Stimulated activated CD4-positive, alpha-beta T cell treated with anti-CD3 and anti-CD28 coated beads, Interleukin-4, amount 100 ng/mL, for 1 hour (primary cell): Measurements from ENCODE around the gene SCN1B.
"Not testable (repeated sequence)": the region's sequence is repeated elsewhere in the genome, so short reads cannot be mapped to it uniquely, and the experiment has no call there.

ENCODE experiments used
- DNase-seq: peaks from one replicate; pipeline ENCODE4 v3.0.0-alpha.2; 2020

The SCN1B gene

GRCh38 chr19:35019144-35019543 is 11.1 kb upstream of the SCN1B start:
- DNase-seq = no peak

DNA sequence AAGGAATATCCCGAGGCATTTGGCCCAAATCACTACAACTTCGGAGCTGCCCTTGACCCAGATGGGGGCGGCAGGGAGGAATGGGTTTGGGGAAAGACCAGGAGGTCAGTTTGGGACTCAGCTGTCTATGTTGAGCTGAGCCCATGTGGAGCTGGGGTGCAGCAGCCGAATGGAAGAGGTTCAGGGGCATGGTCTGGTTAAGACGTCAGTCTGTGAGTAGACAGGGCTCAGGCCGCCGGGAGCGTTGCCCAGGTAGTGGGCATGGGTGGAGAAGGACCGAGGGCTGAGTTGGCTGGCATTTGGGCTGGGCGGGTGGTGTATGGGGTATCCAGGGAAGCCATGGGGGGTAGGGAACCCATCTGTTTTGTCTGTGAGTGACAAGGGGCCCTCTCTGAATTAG is 9.3 kb upstream of the SCN1B start:
- DNase-seq = no peak

DNA sequence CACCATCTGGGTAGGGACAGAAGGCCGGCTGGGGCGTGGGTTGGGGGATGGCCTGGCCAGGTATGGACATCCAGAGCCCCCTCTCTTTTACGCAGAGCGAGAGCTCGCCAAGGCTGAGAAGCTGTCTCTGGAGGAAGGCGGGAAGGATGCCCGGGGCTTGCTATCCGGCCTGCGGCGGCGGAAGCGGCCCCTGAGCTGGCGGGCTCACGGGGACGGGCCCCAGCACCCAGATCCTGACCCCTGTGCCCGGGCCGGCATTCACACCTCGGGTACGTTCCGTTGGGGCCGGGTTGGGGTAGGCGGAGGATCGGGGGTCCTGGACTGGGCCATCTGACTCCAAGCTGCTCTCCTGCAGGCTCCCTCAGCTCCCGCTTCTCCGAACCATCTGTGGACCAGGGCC is 8.7 kb upstream of the SCN1B start:
- no peak for DNase-seq

DNA sequence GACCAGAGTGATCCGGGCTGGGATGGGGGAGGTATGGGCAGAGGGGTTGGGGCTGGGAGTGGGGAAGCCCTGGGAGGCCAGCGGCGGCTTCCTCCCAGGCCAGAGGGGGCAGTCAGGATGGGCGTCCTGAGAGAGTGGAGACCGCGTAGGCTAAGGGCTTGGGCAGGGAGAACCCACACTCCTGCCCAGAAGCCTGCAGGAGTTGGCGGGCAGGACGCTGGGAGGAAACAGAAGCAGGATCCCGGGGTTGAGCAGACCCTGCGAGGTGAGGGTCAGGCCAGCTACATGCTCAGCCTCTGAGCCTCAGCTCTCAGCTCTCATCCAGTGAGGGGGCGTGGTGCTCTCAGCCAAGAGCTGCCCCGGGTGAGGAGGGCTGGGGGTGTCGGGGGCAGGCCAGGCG is 7.8 kb upstream of the SCN1B start:
- no peak for DNase-seq

DNA sequence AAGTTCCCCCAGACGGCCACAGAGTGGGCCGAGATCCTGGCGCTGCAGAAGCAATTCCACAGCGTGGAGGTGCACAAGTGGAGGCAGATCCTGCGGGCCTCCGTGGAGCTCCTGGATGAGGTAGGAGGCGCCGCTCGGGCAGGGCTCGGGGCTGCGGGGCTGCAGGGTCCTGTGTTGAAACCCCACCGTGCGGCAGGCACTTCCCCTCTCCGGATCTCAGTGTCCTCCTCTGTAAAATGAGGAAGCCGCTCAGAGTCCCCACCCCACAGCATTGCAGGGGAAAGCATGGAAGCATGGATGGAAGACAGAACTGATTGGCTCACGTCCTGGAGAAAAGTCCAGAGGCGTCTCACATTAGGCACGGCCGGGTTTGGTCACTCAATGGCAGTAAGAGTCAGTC is 6.8 kb upstream of the SCN1B start:
- no peak for DNase-seq

DNA sequence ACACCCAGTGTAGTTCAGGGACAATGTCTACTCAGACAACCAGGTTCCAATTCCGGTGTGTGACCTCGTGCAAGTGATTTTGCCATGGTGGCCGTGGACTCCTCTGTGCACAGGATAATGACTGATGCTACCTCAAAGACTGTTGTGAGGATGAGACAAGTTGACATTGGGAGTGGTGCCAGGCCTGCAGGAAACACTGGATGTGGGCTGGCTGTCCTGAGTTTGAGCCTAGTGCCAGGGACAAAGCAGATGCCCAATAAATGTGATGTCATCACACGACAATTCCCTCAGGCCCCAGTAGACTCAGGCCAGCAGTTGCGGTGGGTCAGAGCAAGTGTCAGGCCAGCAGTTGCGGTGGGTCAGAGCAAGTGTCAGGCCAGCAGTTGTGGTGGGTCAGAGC is 6.2 kb upstream of the SCN1B start:
- no peak for DNase-seq

DNA sequence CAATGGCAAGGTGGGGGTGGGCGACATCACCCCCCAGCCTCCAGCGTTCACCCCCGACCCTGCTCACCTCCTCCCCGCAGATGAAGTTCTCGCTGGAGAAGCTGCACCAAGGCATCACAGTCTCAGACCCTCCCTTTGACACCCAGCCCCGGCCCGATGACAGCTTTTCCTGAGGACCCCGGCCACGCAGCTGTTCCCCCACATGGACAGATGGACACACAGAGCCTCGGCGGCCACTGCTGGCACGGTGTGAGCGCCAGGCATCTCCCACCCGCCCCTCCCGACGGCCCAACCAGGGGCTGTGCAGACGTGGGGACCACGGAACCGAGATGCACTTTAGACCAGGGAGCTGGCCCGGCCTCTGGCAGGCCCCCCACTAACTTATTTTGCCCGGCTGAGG is 4.3 kb upstream of the SCN1B start:
- no peak for DNase-seq

GRCh38 chr19:35026418-35026817 is 3.9 kb upstream of the SCN1B start:
- no peak for DNase-seq

DNA sequence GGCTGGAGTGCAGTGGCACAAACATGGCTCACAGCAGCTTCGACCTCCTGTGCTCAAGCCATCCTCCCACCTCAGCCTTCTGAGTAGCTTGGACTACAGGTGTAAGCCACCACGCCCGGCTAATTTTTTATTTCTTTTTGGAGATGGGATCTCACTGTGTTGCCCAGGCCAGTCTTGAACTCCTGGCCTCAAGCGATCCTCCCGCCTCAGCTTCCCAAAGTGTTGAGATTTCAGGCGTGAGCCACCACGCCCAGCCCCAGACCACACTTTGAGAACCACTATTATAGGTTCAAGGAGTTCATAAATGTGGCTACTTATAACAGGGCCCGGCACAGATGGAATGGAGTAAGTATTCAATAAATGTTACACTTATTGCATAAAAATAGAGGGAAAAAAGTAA is 3.3 kb upstream of the SCN1B start:
- DNase-seq = no peak

GRCh38 chr19:35027851-35028599 is 2.2 kb upstream of the SCN1B start:
- DNase-seq = no peak

- not testable (repeated sequence) for DNase-seq
These were observed 1.7 kb upstream of the SCN1B start for GRCh38 chr19:35028600-35028885.

- DNase-seq = not testable (repeated sequence)
These were observed 964 bp upstream of the SCN1B start for GRCh38 chr19:35029275-35029736.

- no peak for DNase-seq
These were observed 473 bp upstream of the SCN1B start for GRCh38 chr19:35029737-35030256.

- no peak for DNase-seq
These were observed 1.0 kb downstream of the SCN1B start for GRCh38 chr19:35031072-35031881.

GRCh38 chr19:35032356-35032865 is 2.1 kb downstream of the SCN1B start:
- DNase-seq = no peak

GRCh38 chr19:35033067-35034004 is 3.1 kb downstream of the SCN1B start:
- DNase-seq = no peak

- DNase-seq = no peak
These were observed 3.8 kb downstream of the SCN1B start for GRCh38 chr19:35034005-35034502.

GRCh38 chr19:35034588-35035382 is 4.5 kb downstream of the SCN1B start:
- no peak for DNase-seq

- no peak for DNase-seq
These were observed 7.7 kb downstream of the SCN1B start for GRCh38 chr19:35037716-35038622.

DNA sequence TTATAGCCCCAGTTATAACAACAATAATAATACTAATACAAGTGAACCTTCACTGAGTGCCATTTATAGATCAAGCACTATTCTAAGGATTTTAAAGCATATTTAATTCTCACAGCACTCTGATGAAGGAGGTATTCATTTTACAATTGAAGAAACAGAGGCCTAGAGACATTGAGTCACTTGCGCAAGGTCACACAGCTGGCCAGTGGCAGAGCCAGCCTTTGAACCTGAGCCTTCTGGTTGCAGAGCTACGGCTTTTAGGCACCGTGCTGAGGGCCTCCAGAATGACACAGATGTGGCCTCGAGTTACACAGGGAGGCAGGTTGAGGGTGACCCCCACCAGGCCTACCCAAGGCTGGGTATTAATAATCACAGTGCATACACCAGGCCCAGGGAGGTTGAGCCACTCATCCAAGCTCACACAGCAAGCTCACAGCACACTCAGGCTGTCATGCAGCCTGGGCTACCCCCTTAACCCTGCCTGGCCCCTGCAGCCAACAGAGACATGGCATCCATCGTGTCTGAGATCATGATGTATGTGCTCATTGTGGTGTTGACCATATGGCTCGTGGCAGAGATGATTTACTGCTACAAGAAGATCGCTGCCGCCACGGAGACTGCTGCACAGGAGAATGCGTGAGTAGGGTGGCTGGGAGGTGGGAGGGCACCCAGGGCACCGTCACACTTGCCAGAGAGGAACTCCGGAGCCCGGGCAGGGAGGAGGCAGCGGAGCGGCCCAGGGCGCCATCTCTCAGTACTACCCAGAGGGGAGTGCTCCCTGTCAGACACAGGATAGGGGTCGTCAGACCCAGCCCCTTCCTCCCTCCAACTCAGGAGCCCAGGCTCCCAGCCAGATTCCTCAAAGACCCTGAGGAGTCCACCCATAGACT is 8.6 kb downstream of the SCN1B start:
- DNase-seq = no peak
